GM18507 (cell line): ENCODE measurements around the gene GPC6.

Experiments used
- DNase-seq: peaks from one replicate; pipeline ENCODE4 v3.0.0; 2011; ENCODE audit warnings: low read depth; ENCODE audit not compliant: insufficient read length; ENCODE audit errors: extremely low spot score
- FAIRE-seq: peaks from 2 replicates; lab custom pipeline; 2011; peaks lifted over from hg19 to GRCh38; lab: Jason Lieb, UNC

GPC6 gene

GRCh38 chr13:94063848-94064247 is 837.2 kb downstream of the GPC6 start:
- FAIRE-seq, result no peak
- no peak for DNase-seq

- DNase-seq (no peak), FAIRE-seq (no peak)
These were observed 839.1 kb downstream of the GPC6 start for GRCh38 chr13:94065741-94066140.

- DNase-seq (no peak), FAIRE-seq (no peak)
These were observed 846.6 kb downstream of the GPC6 start for GRCh38 chr13:94073007-94073744.

GRCh38 chr13:94079876-94080275 is 853.3 kb downstream of the GPC6 start:
- no peak for FAIRE-seq
- DNase-seq, result no peak

GRCh38 chr13:94080527-94080926 is 853.9 kb downstream of the GPC6 start:
- FAIRE-seq (no peak), DNase-seq (no peak)

- FAIRE-seq (no peak), DNase-seq (no peak)
These were observed 860.5 kb downstream of the GPC6 start for GRCh38 chr13:94087100-94087499.

- FAIRE-seq (no peak), DNase-seq (no peak)
These were observed 862.1 kb downstream of the GPC6 start for GRCh38 chr13:94088742-94089141.

GRCh38 chr13:94090773-94091480 is 864.3 kb downstream of the GPC6 start:
- FAIRE-seq (no peak), DNase-seq (no peak)

- FAIRE-seq, result no peak
- DNase-seq, result no peak
These were observed 867.2 kb downstream of the GPC6 start for GRCh38 chr13:94093652-94094315.

- DNase-seq (no peak), FAIRE-seq (no peak)
These were observed 883.2 kb downstream of the GPC6 start for GRCh38 chr13:94109715-94110374.

GRCh38 chr13:94112227-94112626 is 885.6 kb downstream of the GPC6 start:
- DNase-seq (no peak), FAIRE-seq (no peak)

- FAIRE-seq, result no peak
These were observed 886.1 kb downstream of the GPC6 start for GRCh38 chr13:94112731-94113130.

GRCh38 chr13:94113245-94113644 is 886.6 kb downstream of the GPC6 start:
- DNase-seq (no peak), FAIRE-seq (no peak)

More at GRCh38 chr13:94112731-94113130, 886.1 kb downstream of the GPC6 start:
- DNase-seq, result no peak

- FAIRE-seq (no peak), DNase-seq (no peak)
These were observed 887.6 kb downstream of the GPC6 start for GRCh38 chr13:94114166-94114565.

- no peak for DNase-seq
These were observed 888.4 kb downstream of the GPC6 start for GRCh38 chr13:94115054-94115453.

GRCh38 chr13:94119360-94119936 is 892.8 kb downstream of the GPC6 start:
- DNase-seq (no peak), FAIRE-seq (no peak)

More at GRCh38 chr13:94115054-94115453, 888.4 kb downstream of the GPC6 start:
- no peak for FAIRE-seq

- DNase-seq, result no peak
- no peak for FAIRE-seq
These were observed 894.3 kb downstream of the GPC6 start for GRCh38 chr13:94120878-94121277.

GRCh38 chr13:94121686-94122085 is 895.1 kb downstream of the GPC6 start:
- no peak for FAIRE-seq
- DNase-seq, result no peak

GRCh38 chr13:94122300-94122915 is 895.8 kb downstream of the GPC6 start:
- FAIRE-seq (no peak), DNase-seq (no peak)
